ENCODE data around the gene FNBP1L. TPM values are rescaled to one million over a fixed set of nuclear protein-coding genes. Genes with fewer than 3 reads are reported as not detected.

The FNBP1L gene
- total RNA-seq, 1 experiment from 2014 or later: 119 TPM

DNA sequence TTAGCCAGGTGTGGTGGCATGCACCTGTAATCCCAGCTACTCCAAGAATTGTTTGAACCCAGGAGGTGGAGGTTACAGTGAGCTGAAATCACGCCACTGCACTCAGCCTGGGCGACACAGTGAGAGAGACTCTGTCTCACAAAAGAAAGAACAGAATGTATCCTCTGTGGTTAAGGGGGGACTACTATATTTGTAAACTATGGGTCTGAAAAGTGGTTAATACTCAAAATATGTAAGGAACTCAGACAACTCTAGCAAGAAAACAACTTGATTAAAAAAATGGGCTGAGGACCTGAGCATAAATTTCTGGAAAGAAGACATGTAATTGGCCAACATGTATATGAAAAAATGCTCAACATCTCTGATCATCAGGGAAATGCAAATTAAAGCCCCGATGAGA is 11.2 kb downstream of the FNBP1L start:
- Mint-ChIP-seq H3K4me1 (peaks cover 52 to 59% of the 10 kb centered on the region in 2 experiments), H3K27me3 (ENCODE audit: low read depth) (no peaks in the 10 kb centered on the region), H3K9me3 (peaks cover 0 to 7% of the 10 kb centered on the region in 2 experiments; a peak in 1 of 5 replicates), H3K27ac (no peak overlapping the region; a peak in 2 of 7 replicates), H3K4me3 (no peak overlapping the region), H3K36me3 (ENCODE audit: insufficient read depth in 1 of 3, low read depth in 3 of 3) (peaks cover 25 to 38% (median 37%) of the 10 kb centered on the region in 3 experiments)
- H4K91ac ChIP-seq (ENCODE audit: insufficient read length, low read depth, low read length): no peak overlapping the region
- no peaks in the 10 kb centered on the region for H4K20me1 ChIP-seq (ENCODE audit: control insufficient read depth, insufficient read depth, insufficient read length)
- no peak overlapping the region for H2AK5ac ChIP-seq (ENCODE audit: insufficient read length, low read length)
- peaks cover 75% of the 10 kb centered on the region for H3K79me2 ChIP-seq (ENCODE audit: insufficient read depth, low read length)
- H3K23me2 ChIP-seq (ENCODE audit: insufficient read length, low read depth, low read length, poor library complexity, severe bottlenecking): no peaks in the 10 kb centered on the region
- no peak overlapping the region for H3K4me2 ChIP-seq (ENCODE audit: insufficient read depth, insufficient read length, low read length)
- H3K27ac ChIP-seq (ENCODE audit: insufficient read length, low read depth, low read length): no peak overlapping the region
- no peak overlapping the region for H4K5ac ChIP-seq (ENCODE audit: insufficient read length, low read depth, low read length)
- H3K14ac ChIP-seq (ENCODE audit: insufficient read depth, low read length): no peak overlapping the region
- no peak overlapping the region for H2BK20ac ChIP-seq (ENCODE audit: low read depth, low read length, poor library complexity, severe bottlenecking)
- TF ChIP-seq, protein P1, sequence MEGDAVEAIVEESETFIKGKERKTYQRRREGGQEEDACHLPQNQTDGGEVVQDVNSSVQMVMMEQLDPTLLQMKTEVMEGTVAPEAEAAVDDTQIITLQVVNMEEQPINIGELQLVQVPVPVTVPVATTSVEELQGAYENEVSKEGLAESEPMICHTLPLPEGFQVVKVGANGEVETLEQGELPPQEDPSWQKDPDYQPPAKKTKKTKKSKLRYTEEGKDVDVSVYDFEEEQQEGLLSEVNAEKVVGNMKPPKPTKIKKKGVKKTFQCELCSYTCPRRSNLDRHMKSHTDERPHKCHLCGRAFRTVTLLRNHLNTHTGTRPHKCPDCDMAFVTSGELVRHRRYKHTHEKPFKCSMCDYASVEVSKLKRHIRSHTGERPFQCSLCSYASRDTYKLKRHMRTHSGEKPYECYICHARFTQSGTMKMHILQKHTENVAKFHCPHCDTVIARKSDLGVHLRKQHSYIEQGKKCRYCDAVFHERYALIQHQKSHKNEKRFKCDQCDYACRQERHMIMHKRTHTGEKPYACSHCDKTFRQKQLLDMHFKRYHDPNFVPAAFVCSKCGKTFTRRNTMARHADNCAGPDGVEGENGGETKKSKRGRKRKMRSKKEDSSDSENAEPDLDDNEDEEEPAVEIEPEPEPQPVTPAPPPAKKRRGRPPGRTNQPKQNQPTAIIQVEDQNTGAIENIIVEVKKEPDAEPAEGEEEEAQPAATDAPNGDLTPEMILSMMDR (conservative IDR thresholded peaks at IDR 0.05): no peak
- H3K18ac ChIP-seq (ENCODE audit: insufficient read length, low read depth, low read length): no peak overlapping the region
- H2BK15ac ChIP-seq (ENCODE audit: low read depth, low read length): no peak overlapping the region
- no peak overlapping the region for H3K56ac ChIP-seq (ENCODE audit: insufficient read length, low read depth, low read length)
- no peak overlapping the region for H2BK5ac ChIP-seq (ENCODE audit: insufficient read length, low read length)
- 0 out of 2 replicates have a peak, but pooled peaks cover 5% of the 10 kb centered on the region for H3K4me1 ChIP-seq (ENCODE audit: insufficient read depth, low read length)
- no peak overlapping the region for H4K8ac ChIP-seq (replicated peaks; ENCODE audit: insufficient read length, low read depth, low read length)
- H3K79me1 ChIP-seq (ENCODE audit: insufficient read depth, low read depth, low read length, poor library complexity, severe bottlenecking): no peaks in the 10 kb centered on the region
- no peak overlapping the region for H3K4ac ChIP-seq (ENCODE audit: low read depth, low read length)
- no peaks in the 10 kb centered on the region for H3K27me3 ChIP-seq (ENCODE audit: insufficient read depth, low read length)
- no peak overlapping the region for H2BK12ac ChIP-seq (ENCODE audit: insufficient read length, low read depth, low read length)
- H3K9me3 ChIP-seq (ENCODE audit: control insufficient read depth, low read depth, low read length): no peaks in the 10 kb centered on the region
- H3K23ac ChIP-seq (ENCODE audit: insufficient read length, low read depth, low read length): no peak overlapping the region
- H2BK120ac ChIP-seq (ENCODE audit: low read depth, low read length, poor library complexity, severe bottlenecking): no peak overlapping the region
- H2AFZ ChIP-seq (ENCODE audit: low read length): no peak overlapping the region
- WGBS (ENCODE audit: extremely low coverage, insufficient read length, low lambda C conversion rate): no CpG with 5 or more reads among the region's 3 CpGs
- H3T11ph ChIP-seq (ENCODE audit: low read length): no peak overlapping the region
- no peak for DNase-seq
- no peak overlapping the region for H3K9ac ChIP-seq (ENCODE audit: extremely low read depth, insufficient read length, low read length)
